ENCODE measurements around the gene SMAD6.

SMAD6 gene

GRCh38 chr15:66758844-66759243 lies 56.8 kb downstream of the SMAD6 start:
- TF ChIP-seq MYC (IDR thresholded peaks at IDR 0.05; ENCODE audit: low read depth, low read length) (no peak), CTCF (IDR thresholded peaks at IDR 0.05; ENCODE audit: low read depth, low read length) (no peak), POLR2A (IDR thresholded peaks at IDR 0.05; ENCODE audit: extremely low read depth, insufficient read length) (no peak)
- TF ChIP-seq, protein P1, sequence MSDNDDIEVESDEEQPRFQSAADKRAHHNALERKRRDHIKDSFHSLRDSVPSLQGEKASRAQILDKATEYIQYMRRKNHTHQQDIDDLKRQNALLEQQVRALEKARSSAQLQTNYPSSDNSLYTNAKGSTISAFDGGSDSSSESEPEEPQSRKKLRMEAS (IDR thresholded peaks at IDR 0.05; ENCODE audit: low read depth, low read length), result no peak
- DNase-seq (ENCODE audit: low read depth), result no peak

DNA sequence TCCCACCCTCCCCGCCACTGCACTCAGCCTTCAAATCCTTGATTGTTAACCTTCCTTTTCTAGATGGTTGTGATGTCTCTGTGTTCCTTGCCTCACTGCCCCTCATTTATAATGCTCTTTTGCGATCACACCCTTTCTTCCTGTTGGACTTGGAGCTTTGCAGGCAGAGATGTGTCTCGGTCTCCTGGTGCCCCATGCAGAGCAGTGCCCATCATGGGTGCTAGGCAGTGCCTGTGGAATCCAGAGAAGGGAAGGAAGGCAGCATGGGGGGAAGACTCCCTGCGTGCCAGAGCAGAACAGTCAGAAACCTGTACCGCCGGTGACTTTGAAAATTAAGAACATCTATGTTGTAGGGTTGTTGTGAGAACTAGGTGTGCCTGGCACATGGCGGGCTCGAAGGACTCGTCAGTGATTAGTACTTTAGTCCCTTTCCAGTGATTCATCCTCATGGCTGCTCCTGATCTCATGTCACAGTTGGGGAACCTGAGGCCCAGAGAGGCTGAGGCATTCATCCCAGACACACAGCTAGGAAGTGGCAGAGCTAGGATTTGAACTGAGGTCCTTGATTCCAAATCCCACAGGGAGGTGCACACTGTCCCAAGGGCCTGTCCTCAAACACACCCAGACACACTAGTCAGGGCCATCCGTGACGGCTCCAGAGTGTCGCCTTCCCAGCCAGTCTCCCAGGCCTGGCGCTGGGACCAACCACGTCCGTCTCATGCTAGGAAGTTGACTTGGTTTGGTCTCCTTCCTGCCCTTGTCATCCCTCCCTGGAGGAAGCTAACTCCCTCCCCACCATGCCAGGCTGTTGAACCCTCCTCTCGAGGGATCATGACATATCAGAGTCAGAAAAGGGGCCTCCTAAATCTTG lies 58.3 kb downstream of the SMAD6 start:
- TF ChIP-seq, protein P1 (IDR thresholded peaks at IDR 0.05; ENCODE audit: low read depth, low read length), result no peak
- TF ChIP-seq CTCF (IDR thresholded peaks at IDR 0.05; ENCODE audit: low read depth, low read length) (no peak), MYC (IDR thresholded peaks at IDR 0.05; ENCODE audit: low read depth, low read length) (no peak)
- H3K4me3 ChIP-seq (ENCODE audit: low read depth, low read length), result no peak overlapping the region
- no peak for DNase-seq (ENCODE audit: low read depth)

More at GRCh38 chr15:66758844-66759243, 56.8 kb downstream of the SMAD6 start:
- H3K4me3 ChIP-seq (ENCODE audit: low read depth, low read length), result no peak overlapping the region

DNA sequence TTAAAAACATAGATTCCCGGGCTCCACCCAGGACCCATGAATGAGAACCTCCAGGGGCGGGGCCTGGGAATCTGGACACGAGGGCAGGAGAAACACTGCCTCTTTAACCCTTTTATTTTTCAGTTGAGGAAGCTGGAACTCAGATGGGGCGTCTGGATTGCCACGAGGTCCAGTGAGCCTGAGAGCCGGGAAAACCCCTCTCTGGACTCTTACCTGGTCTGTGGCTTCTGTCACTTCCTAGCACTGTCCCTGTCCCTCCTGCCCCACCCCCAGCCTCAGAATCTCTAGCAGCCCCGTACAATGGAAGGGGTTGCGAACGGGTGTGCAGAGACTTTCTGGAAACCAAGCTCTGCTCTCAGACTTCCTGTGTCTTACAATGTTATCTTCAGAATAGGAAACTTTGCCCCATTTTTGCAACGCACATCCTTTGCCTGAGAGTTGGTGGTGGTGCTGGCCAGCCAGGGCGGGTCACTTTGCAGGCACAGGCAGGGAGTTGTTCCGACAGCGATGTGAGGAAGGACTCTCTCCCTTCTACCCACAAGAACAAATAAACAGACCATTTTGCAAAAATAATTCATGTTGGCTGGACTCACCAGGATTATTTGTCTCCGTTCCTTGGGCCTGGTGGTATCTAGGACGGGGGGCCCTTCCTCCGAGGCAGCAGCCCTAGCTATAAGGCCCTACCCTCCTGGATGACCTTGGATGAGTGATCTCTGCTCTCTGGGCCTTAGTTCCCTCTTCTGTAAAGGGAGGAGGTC lies 59.1 kb downstream of the SMAD6 start:
- DNase-seq (ENCODE audit: low read depth), result no peak
- TF ChIP-seq MYC (IDR thresholded peaks at IDR 0.05; ENCODE audit: low read depth, low read length) (no peak), CTCF (IDR thresholded peaks at IDR 0.05; ENCODE audit: low read depth, low read length) (no peak), POLR2A (IDR thresholded peaks at IDR 0.05; ENCODE audit: extremely low read depth, insufficient read length) (no peak)
- TF ChIP-seq, protein P1 (IDR thresholded peaks at IDR 0.05; ENCODE audit: low read depth, low read length), result no peak
- H3K4me3 ChIP-seq (ENCODE audit: low read depth, low read length), result no peak overlapping the region

DNA sequence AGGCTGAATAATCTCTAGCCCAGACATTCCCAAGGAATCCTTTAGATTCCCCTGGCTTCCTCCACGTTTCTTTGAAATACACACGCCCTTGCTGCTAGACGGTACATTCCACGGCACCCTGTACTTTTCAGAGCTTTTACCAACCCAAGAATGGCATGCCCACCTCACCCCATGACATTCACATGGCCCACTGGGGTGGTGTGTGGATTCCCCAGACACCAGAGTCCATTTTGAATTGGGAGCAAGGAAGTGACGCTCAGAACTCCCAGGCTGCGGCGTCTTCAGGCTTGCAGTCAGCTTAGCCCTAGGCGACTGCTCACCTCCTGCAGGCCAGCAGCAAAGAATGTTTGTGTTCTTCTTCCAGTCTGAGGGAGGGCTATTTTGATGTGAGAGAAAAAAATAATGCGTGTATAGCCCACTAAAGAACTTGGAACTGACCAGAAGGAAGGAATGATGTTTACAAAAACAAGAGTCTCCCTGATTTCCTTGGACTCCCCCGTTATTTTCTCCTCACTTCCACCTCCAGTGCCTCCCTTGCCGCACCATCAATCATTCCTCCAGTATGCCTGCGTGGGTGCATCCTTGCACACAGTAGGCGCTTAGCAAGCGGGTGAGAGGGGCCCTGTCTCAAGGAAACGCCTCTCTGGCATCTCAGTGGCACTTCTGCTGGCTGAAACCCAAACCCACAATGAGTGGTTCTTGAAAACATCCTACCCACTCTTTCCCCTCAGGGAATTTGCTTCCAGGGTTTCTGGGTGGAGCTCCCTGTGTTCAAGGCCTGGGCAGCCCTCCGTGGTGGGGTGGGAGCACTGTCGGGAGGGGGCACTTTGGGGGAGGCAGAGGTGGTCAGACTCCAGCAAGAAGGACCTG lies 59.9 kb downstream of the SMAD6 start:
- TF ChIP-seq MYC (IDR thresholded peaks at IDR 0.05; ENCODE audit: low read depth, low read length) (no peak), CTCF (IDR thresholded peaks at IDR 0.05; ENCODE audit: low read depth, low read length) (no peak), POLR2A (IDR thresholded peaks at IDR 0.05; ENCODE audit: extremely low read depth, insufficient read length) (no peak)
- TF ChIP-seq, protein P1 (IDR thresholded peaks at IDR 0.05; ENCODE audit: low read depth, low read length), result no peak
- DNase-seq (ENCODE audit: low read depth), result no peak
- H3K4me3 ChIP-seq (ENCODE audit: low read depth, low read length), result no peak overlapping the region
